K562 (cell line): ENCODE data around the gene CNTNAP4. TPM values are rescaled to one million over a fixed set of nuclear protein-coding genes. Genes with fewer than 3 reads are reported as not detected.

Source experiments
- ATAC-seq: fragments of 200-7000 bp; cut with Tn5 transposase; 3 replicates; pipeline ENCODE4 v1.9.1; 2020; ENCODE audit warnings: moderate library complexity
- BruUV-seq: library from RNA; stranded (reverse); fragments of 400-500 nt; replicated peaks from 2 replicates; lab custom pipeline; 2021; lab: Mats Ljungman, UMichigan
- CTCF ChIA-PET: fragments of 300-600 bp; formaldehyde crosslinking; extraction: SDS; loops from one replicate; lab custom pipeline; 2021; ENCODE audit warnings: low intra/inter-chr PET ratio; lab: Yijun Ruan, JAX
- POLR2A ChIA-PET: fragments of 300-600, 350-650 bp; sonication (Branson Sonifier 250); formaldehyde crosslinking; extraction: SDS; loops from one replicate; lab custom pipeline; 2021; ENCODE audit warnings: antibody characterized with exemption, inconsistent platforms; lab: Yijun Ruan, JAX
- DNase-seq, 4 experiments: peaks; one replicate each; pipeline versions ENCODE4 v3.0.0 to v3.0.0-alpha.2; 2011 to 2018; ENCODE audit warnings: low spot score in 3 of 4, mixed read lengths in 3 of 4; ENCODE audit errors: extremely low read depth in 1 of 4
- FAIRE-seq: peaks from 2 replicates; lab custom pipeline; 2011; peaks lifted over from hg19 to GRCh38; lab: Jason Lieb, UNC
- H2AFZ ChIP-seq: 2 replicates; pipeline ENCODE4 v1.6.0; 2011; ENCODE audit warnings: low read depth, low read length, control low read depth, inconsistent platforms
- H3K27ac ChIP-seq: fragments of 200-600 bp; 3 replicates; pipeline ENCODE4 v1.8.0; 2011; ENCODE audit warnings: low read depth, mild to moderate bottlenecking, control low read depth, inconsistent platforms, low read length, moderate library complexity, mixed read lengths; ENCODE audit errors: extremely low read depth
- H3K27me3 ChIP-seq, 2 experiments: fragments of 300-600 bp in 1 of 2; 2 replicates in 1 of 2; 3 replicates in 1 of 2; pipeline versions ENCODE4 v1.6.0 to v1.8.0; 2011; ENCODE audit warnings: inconsistent platforms in 2 of 2, low read length in 2 of 2, mild to moderate bottlenecking in 1 of 2, mixed read lengths in 1 of 2, moderate library complexity in 1 of 2; ENCODE audit not compliant: control insufficient read depth in 2 of 2, insufficient read depth in 2 of 2
- H3K36me3 ChIP-seq: fragments of 300-600 bp; 3 replicates; pipeline ENCODE4 v1.8.0; 2011; ENCODE audit warnings: mild to moderate bottlenecking, low read length, inconsistent platforms; ENCODE audit not compliant: control insufficient read depth, insufficient read depth
- H3K4me1 ChIP-seq, 2 experiments: fragments of 200-600 bp in 1 of 2; replicated peaks in 1 of 2; 2 replicates in 1 of 2; 3 replicates in 1 of 2; pipeline versions ENCODE4 v1.5.1 to v1.8.0; 2011; ENCODE audit warnings: inconsistent platforms in 2 of 2, low read length in 2 of 2, mild to moderate bottlenecking in 1 of 2, mixed read lengths in 1 of 2, moderate library complexity in 1 of 2; ENCODE audit not compliant: control insufficient read depth in 2 of 2, insufficient read depth in 2 of 2
- H3K4me2 ChIP-seq: 2 replicates; pipeline ENCODE4 v1.6.1; 2011; ENCODE audit warnings: low read length, control low read depth, inconsistent platforms, mixed read lengths; ENCODE audit not compliant: insufficient read depth
- H3K4me3 ChIP-seq: fragments of 200-600 bp; sonication (generic), shearing (Covaris generic); 2 replicates; pipeline ENCODE4 v1.5.1; 2016; ENCODE audit warnings: control low read depth, inconsistent platforms
- H3K79me2 ChIP-seq: fragments of 200-600 bp; 3 replicates; pipeline ENCODE4 v1.8.0; 2011; ENCODE audit warnings: low read length, inconsistent platforms; ENCODE audit not compliant: control insufficient read depth, insufficient read depth
- H3K9ac ChIP-seq, 2 experiments: 2 replicates each; pipeline versions ENCODE4 v1.6.0 to v1.6.1; 2011; ENCODE audit warnings: low read depth in 2 of 2, low read length in 2 of 2, control low read depth in 1 of 2, inconsistent platforms in 1 of 2, mild to moderate bottlenecking in 1 of 2, mixed read lengths in 1 of 2; ENCODE audit not compliant: insufficient read depth in 1 of 2
- H3K9me1 ChIP-seq: one replicate; pipeline ENCODE4 v1.6.0; 2011; ENCODE audit warnings: inconsistent platforms, mild to moderate bottlenecking, low read length, moderate library complexity; ENCODE audit not compliant: control insufficient read depth, insufficient read depth
- H3K9me3 ChIP-seq: replicated peaks from 2 replicates; pipeline ENCODE4 v1.5.1; 2011; ENCODE audit warnings: low read depth, low read length, inconsistent platforms; ENCODE audit not compliant: control insufficient read depth, insufficient read depth
- H4K20me1 ChIP-seq: replicated peaks from 2 replicates; pipeline ENCODE4 v1.6.1; 2011; ENCODE audit warnings: low read length, inconsistent platforms, mixed read lengths; ENCODE audit not compliant: control insufficient read depth, insufficient read depth
- E4F1 ChIP-seq: fragments of 250-450 bp; sonication (Bioruptor Pico); IDR thresholded peaks from 2 replicates; pipeline ENCODE4 v1.5.0; 2021; ENCODE audit warnings: mild to moderate bottlenecking, borderline replicate concordance
- EP300 ChIP-seq: IDR thresholded peaks from 2 replicates; pipeline ENCODE4 v1.6.1; 2012; ENCODE audit warnings: low read length, improper control_type of control experiment
- KDM4B ChIP-seq, 2 experiments: fragments of 450-650 bp in 1 of 2; sonication (generic) in 1 of 2; IDR thresholded peaks; 2 replicates each; pipeline ENCODE4 v1.6.1; 2016 to 2017; ENCODE audit warnings: borderline replicate concordance in 2 of 2, antibody characterized with exemption in 1 of 2, low read depth in 1 of 2, mild to moderate bottlenecking in 1 of 2
- NR3C1 ChIP-seq: sonication (generic); formaldehyde crosslinking; IDR thresholded peaks from 2 replicates; pipeline ENCODE4 v1.8.1; 2022; ENCODE audit warnings: missing genetic modification reagents
- OTX1 ChIP-seq: fragments of 450-650 bp; formaldehyde crosslinking; IDR thresholded peaks from 2 replicates; pipeline ENCODE4 v1.4.0; 2022; ENCODE audit warnings: mild to moderate bottlenecking
- RBM15 ChIP-seq: fragments of 200-400 bp; formaldehyde crosslinking; IDR thresholded peaks from 2 replicates; pipeline ENCODE4 v1.6.1; 2018; ENCODE audit warnings: mild to moderate bottlenecking, low read length, moderate library complexity; ENCODE audit not compliant: insufficient read depth
- RFX7 ChIP-seq: fragments of 250-450 bp; sonication (Bioruptor Pico); IDR thresholded peaks from 2 replicates; pipeline ENCODE4 v1.5.1; 2021; ENCODE audit warnings: mild to moderate bottlenecking
- RUNX1 ChIP-seq: sonication (generic); IDR thresholded peaks from 2 replicates; pipeline ENCODE4 v1.6.1; 2016; ENCODE audit warnings: antibody characterized with exemption, low read depth
- SMAD3 ChIP-seq: fragments of 450-650 bp; formaldehyde crosslinking; conservative IDR thresholded peaks from 2 replicates; pipeline ENCODE4 v1.4.0; 2020; ENCODE audit warnings: mild to moderate bottlenecking
- SMAD4 ChIP-seq: fragments of 250-450 bp; sonication (Bioruptor Pico); conservative IDR thresholded peaks from 2 replicates; pipeline ENCODE4 v1.8.0; 2021; ENCODE audit warnings: inconsistent platforms, mild to moderate bottlenecking, moderate library complexity
- U2AF2 ChIP-seq: fragments of 200-400 bp; formaldehyde crosslinking; optimal IDR thresholded peaks from 2 replicates; pipeline ENCODE3; 2017; ENCODE audit warnings: low read depth, mild to moderate bottlenecking, low read length
- VEZF1 ChIP-seq: fragments of 200-800 bp; sonication (Bioruptor generic); IDR thresholded peaks from 2 replicates; pipeline ENCODE4 v1.6.1; 2017; ENCODE audit warnings: missing genetic modification characterization, missing compliant biosample characterization
- ZNF197 ChIP-seq: fragments of 200-800 bp; sonication (Bioruptor generic); IDR thresholded peaks from 2 replicates; pipeline ENCODE4 v1.6.1; 2016; ENCODE audit warnings: low read depth, missing genetic modification characterization, missing compliant biosample characterization
- ZNF217 ChIP-seq: sonication (generic); formaldehyde crosslinking; IDR thresholded peaks from 2 replicates; pipeline ENCODE4 v1.8.0; 2022; ENCODE audit warnings: mild to moderate bottlenecking, missing genetic modification reagents
- ZNF324 ChIP-seq: fragments of 250-450 bp; sonication (Bioruptor Pico); IDR thresholded peaks from 2 replicates; pipeline ENCODE4 v1.4.0; 2020; ENCODE audit warnings: mild to moderate bottlenecking
- ZNF561 ChIP-seq: fragments of 450-650 bp; formaldehyde crosslinking; conservative IDR thresholded peaks from 2 replicates; pipeline ENCODE4 v1.4.0; 2020; ENCODE audit warnings: mild to moderate bottlenecking, moderate library complexity
- ZNF589 ChIP-seq: fragments of 200-800 bp; sonication (Bioruptor generic); IDR thresholded peaks from 2 replicates; pipeline ENCODE4 v1.6.1; 2016; ENCODE audit warnings: low read depth, missing genetic modification characterization, missing compliant biosample characterization
- WGBS: fragments of 100-300 bp; shearing (Covaris generic); methylation state at CpG from one replicate; pipeline ENCODE4 v1.1.6; 2016; ENCODE audit warnings: low coverage, mixed read lengths; ENCODE audit not compliant: insufficient coverage; ENCODE audit errors: missing lambda C conversion rate; 5-methylcytosine and 5-hydroxymethylcytosine counted together
- in situ Hi-C: fragments of 300-500 bp; cut with MboI; formaldehyde crosslinking; loops from 4 replicates; pipeline ENCODE4 v1.15.0; 2018; ENCODE audit warnings: inconsistent platforms, mixed read lengths
- intact Hi-C: fragments of 100-400 bp; cut with micrococcal nuclease; formaldehyde crosslinking; loops from 2 replicates; pipeline ENCODE4 v1.14.2; 2022
- polyA plus RNA-seq, 8 experiments: library from polyadenylated mRNA; depleted of rRNA in 4 of 8; stranded (reverse) in 5 of 8; unstranded in 3 of 8; fragments of >200 nt; fragmentation: Nextera tagmentation in 2 of 8; fragmentation: Illumina TruSeq in 1 of 8; extraction: Ambion mirVana in 2 of 8; extraction: Trizol in 1 of 8; gene quantifications; 2 replicates each; pipeline versions ENCODE4 v1.2.1 to v1.2.3, GENCODE V29; 2011 to 2014; ENCODE audit warnings: inconsistent platforms in 1 of 8, missing spikeins in 1 of 8
- total RNA-seq, 7 experiments: library from RNA; depleted of rRNA in 6 of 7; stranded (reverse); fragments of >200 nt in 6 of 7; fragmentation: Illumina TruSeq in 2 of 7; extraction: Trizol in 2 of 7; gene quantifications; 2 replicates each; pipeline versions ENCODE4 v1.2.1 to v1.2.3, GENCODE V29; 2011 to 2021; ENCODE audit warnings: low replicate concordance in 1 of 7
- TF ChIP-seq, protein P1 (sequence below): fragments of 450-650 bp; formaldehyde crosslinking; IDR thresholded peaks from 2 replicates; pipeline ENCODE4 v1.4.0; 2020; ENCODE audit warnings: mild to moderate bottlenecking, moderate library complexity

Gene CNTNAP4
- total and polyA plus RNA-seq, 9 of the 15 experiments (the other 6 are each of a cell fraction or from before 2014, with no cell fraction given) = not detected

GRCh38 chr16:76487411-76488064 lies 210.3 kb downstream of the CNTNAP4 start:
- no TSS peak for BruUV-seq
- FAIRE-seq (no peak), DNase-seq (no peak), ATAC-seq (no peak)
- in situ Hi-C loops (no loop called here), intact Hi-C loops (no loop called here)
- ChIA-PET CTCF (no interaction called here), POLR2A (interaction anchor here (0.6 to 0.7 kb wide), 2 partner anchors 12 to 180 kb away, joined by 3 to 4 read pairs; no protein-coding TSS in a partner anchor)
- Histone ChIP-seq H3K9ac (no peak overlapping the region), H3K4me2 (no peak overlapping the region), H3K36me3 (no peaks in the 10 kb centered on the region), H2AFZ (no peak overlapping the region), H3K27ac (no peak overlapping the region), H3K27me3 (no peaks in the 10 kb centered on the region), H3K9me1 (no peaks in the 10 kb centered on the region), H3K79me2 (no peaks in the 10 kb centered on the region), H4K20me1 (no peaks in the 10 kb centered on the region), H3K4me3 (no peak overlapping the region), H3K4me1 (no peaks in the 10 kb centered on the region), H3K9me3 (no peaks in the 10 kb centered on the region)
- 0% methylated on average over 6 of the region's 6 CpGs for WGBS
- no peak for TF ChIP-seq KDM4B (IDR thresholded peaks at IDR 0.05; ENCODE audit: borderline replicate concordance in 2 of 2, low read depth in 1 of 2)
- TF ChIP-seq VEZF1 = no peak
- TF ChIP-seq U2AF2 = no peak
- no peak for TF ChIP-seq RFX7 (CRISPR knock-in tag)
- no peak for TF ChIP-seq SMAD3 (CRISPR knock-in tag)
- no peak for TF ChIP-seq SMAD4 (CRISPR knock-in tag)
- TF ChIP-seq RUNX1 = no peak
- no peak for TF ChIP-seq E4F1 (CRISPR knock-in tag)
- TF ChIP-seq ZNF589 (CRISPR knock-in tag) = no peak
- no peak for TF ChIP-seq EP300
- TF ChIP-seq RBM15 = no peak
- no peak for TF ChIP-seq OTX1 (CRISPR knock-in tag)
- no peak for TF ChIP-seq ZNF197 (CRISPR knock-in tag)
- no peak for TF ChIP-seq ZNF217 (CRISPR knock-in tag)
- no peak for TF ChIP-seq ZNF324 (CRISPR knock-in tag)
- TF ChIP-seq ZNF561 = no peak
- TF ChIP-seq, protein P1, sequence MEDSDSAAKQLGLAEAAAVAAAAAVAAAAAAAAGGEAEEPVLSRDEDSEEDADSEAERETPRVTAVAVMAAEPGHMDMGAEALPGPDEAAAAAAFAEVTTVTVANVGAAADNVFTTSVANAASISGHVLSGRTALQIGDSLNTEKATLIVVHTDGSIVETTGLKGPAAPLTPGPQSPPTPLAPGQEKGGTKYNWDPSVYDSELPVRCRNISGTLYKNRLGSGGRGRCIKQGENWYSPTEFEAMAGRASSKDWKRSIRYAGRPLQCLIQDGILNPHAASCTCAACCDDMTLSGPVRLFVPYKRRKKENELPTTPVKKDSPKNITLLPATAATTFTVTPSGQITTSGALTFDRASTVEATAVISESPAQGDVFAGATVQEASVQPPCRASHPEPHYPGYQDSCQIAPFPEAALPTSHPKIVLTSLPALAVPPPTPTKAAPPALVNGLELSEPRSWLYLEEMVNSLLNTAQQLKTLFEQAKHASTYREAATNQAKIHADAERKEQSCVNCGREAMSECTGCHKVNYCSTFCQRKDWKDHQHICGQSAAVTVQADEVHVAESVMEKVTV (CRISPR knock-in tag) = no peak
- TF ChIP-seq NR3C1 (CRISPR knock-in tag) = no peak
